HG03457 (cell line): Measurements from ENCODE around the gene AAMDC.
"Not testable (repeated sequence)": the region's sequence is repeated elsewhere in the genome, so short reads cannot be mapped to it uniquely, and the experiment has no call there.

Source experiments
- ATAC-seq: cut with Tn5 transposase; IDR thresholded peaks from one replicate; pipeline ENCODE4 v1.9.1; 2021; ENCODE audit warnings: moderate number of reproducible peaks; ENCODE audit not compliant: unreplicated experiment

AAMDC gene

DNA sequence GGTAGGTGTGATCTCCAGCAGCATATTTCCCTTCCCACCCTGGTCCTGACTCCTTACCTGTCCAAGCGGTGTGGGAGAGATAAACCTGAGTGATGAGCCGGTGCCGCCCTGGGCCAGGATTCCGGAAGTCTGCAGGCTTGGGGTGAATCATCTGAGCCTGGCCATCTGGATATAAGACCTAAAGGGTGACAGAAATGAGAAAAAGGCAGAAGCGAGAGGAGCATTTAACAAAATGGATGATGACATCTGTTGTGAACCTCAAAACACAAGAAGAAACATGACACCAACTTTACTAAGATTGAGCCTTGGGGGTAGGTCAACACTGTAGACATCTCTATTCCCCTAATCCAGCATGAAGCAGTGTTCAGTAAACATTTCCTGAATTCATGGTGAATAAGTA is 62.8 kb downstream of the AAMDC start:
- no peak for ATAC-seq

DNA sequence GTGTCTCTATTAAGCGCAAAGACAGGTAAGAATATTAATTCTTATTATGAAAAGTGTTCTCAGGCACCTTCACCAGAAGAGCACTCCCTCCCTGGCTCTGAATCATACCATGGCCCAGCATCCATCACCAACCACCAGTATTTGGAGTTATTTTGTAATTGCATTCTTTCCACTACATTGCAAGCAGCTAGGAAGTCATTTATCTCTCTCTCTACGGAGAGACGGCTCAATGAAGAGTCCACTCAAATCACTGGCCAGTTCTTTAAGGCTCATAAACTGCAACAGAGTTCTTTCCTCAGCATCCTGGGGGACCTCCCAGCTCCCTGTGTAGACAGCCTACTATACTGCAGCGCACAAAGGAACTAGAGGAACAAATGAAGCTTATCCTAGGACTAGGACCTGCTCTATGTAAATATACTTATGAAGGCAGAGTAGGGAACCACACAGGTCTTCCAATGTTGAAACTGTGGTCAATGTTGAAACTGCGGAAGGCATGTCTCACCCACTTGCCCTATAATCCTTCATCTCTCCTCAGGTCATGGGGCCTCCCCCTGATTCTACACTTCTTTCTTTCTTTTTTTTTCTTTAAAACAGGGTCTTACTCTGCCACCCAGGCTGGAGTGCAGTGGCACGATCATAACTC is 63.4 kb downstream of the AAMDC start:
- no peak for ATAC-seq

DNA sequence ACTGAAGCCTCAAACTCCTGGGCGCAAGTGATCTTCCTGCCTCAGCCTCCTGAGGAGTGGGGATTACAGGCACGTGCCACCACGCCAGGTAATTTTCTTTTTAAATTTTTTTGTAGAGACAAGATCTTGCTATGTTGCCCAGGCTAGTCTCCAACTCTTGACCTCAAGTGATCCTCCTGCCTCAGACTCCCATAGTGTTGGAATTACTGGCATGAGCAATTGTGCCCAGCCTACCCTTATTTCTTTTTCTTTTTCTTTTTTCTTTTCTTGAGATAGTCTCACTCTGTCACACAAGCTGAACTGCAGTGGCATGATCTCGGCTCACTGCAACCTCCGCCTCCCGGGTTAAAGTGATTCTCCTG is 63.9 kb downstream of the AAMDC start:
- no peak for ATAC-seq

GRCh38 chr11:77886401-77886800 is 65.5 kb downstream of the AAMDC start:
- ATAC-seq = no peak

- ATAC-seq = not testable (repeated sequence)
Measured at GRCh38 chr11:77889045-77889444, 68.1 kb downstream of the AAMDC start.

DNA sequence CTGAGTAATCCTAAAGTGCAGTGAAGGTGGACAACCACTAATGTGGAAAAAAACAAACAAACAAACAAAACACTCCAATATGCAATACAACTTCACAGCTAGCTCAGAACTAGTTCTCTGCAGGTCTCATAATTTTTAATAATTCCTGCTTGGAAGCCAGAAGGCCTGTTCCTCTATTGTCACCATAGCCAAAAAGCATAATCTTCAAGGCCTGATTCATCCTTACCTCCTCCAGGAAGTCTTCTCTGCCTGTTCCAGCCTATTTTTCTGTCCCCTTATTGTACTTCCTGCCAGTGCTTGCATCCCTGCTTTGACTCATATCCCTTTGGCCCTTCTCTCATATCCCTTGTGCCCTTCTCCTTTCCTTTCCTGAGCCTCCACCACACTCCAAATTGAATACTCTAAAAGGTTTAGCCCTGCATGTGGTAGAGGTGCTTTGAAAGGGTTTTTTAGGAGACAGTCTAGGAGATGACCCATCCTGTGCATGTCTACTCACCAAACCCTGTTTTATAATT is 69.2 kb downstream of the AAMDC start:
- ATAC-seq = not testable (repeated sequence)

DNA sequence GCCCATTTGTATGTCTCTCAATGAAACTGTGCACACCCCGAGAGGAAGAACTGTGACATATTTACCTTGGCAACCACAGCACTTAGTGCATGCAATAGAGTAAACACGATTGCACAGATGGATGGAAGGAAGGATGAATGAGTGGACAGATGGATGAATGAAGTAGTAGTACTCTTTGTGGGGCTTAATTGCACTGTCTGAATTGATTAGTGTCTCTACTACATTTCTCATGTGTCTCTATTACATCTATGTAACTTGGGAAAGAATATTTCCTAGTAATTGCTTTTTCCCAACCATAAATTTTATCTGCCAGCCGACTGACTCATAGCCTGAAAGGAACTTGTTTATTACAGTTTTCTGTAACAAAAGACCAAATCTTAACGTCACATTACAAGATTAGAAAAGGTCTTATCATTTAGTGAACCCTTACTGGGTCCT is 69.7 kb downstream of the AAMDC start:
- not testable (repeated sequence) for ATAC-seq

GRCh38 chr11:77891256-77891655 is 70.3 kb downstream of the AAMDC start:
- ATAC-seq = not testable (repeated sequence)

- ATAC-seq = not testable (repeated sequence)
Measured at GRCh38 chr11:77891703-77892102, 70.8 kb downstream of the AAMDC start.

DNA sequence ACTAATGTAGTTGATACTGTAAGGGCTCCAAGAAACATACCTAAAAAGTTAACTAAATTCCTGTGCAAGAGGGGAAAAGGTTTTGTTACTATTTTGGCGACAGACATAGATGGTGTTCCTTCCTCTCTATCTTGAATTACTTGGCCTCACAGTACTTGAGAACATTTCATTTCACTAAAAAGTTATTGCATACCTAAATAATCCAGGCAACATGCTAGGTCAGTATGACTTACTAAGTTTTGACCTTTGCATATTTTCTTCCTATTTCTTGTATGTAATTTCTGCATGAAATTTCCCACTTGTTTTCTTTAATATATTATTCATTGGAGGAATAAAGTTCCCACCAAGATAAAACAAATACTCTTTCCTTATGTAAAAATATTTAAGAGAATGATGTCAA is 74.0 kb downstream of the AAMDC start:
- not testable (repeated sequence) for ATAC-seq

DNA sequence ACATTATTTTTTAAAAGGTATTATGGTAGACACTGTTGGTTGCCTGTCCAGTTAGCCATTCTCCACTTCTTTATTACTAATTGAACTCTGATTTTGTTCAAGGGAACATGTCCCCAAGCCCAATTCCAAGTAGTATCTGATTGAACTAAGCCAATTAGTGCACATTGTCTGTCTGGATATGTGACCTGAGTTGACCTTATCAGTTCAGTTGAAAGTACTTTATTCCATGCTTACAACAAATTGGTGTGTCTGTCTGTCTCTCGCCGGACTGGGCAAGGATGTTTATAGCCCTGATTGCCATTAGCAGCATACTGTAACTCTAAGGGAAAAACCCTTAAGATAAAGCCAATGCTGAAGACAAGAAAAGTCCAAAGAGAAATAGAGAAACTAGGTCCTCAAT is 87.9 kb downstream of the AAMDC start:
- ATAC-seq = no peak

DNA sequence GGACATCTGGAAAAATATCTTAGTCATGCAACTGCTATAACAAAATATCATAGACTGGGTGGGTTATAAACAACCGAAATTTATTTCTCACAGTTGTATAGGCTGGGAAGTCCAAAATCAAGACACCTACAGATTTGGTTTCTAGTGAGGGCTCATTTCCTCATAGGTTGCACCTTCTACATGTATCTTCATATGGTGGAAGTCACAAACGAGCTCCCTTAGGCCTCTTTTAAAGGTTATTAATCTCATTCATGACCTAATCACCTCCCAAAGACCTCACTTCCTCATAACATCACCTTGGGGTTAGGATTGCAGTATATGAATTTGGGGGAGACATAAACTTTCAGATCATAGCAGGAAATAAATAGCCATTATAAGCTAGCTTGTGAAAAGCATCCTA is 88.3 kb downstream of the AAMDC start:
- ATAC-seq = no peak

DNA sequence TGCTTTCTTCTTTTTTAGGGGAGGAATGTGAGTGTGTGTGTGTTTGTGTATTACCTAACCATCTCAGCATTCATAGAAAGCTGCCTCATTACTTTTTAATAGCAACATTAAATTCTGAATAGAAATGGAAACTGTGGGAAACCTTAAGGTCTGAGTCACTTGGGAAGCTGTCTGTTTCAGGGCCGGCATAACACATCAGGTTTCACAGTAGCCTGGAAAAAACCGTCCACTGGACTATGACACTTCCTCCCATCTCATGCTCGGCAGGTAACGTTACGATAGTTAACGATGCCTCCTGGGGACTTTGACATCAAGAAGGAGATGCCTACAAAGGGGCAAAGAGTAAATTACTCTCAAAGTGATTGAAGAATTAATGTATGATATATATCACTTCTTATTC is 89.9 kb downstream of the AAMDC start:
- not testable (repeated sequence) for ATAC-seq

- not testable (repeated sequence) for ATAC-seq
Measured at GRCh38 chr11:77913608-77914306, 92.8 kb downstream of the AAMDC start.

DNA sequence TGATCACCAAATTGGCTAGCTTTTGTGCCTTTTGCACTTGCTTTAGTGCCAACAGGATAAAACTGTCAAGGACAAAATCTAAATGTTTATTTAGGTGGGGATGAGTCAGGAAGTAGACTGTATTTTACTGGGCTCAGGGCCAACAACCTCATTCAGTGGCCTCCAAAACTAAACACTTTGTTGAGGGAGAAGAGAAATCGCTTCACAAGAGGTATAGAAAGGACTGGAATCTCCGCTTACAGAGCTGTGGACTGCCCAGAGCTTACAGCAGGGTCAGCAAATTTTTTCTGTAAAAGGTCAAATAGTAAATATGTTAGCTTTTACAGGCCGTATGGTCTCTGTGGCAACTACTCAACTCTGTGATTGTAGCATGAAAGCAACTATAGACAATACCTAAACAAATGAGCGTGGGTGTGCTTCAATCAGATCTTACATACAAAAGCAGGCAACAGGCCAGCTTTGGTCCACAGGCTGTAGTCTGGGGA is 93.4 kb downstream of the AAMDC start:
- ATAC-seq = not testable (repeated sequence)

- ATAC-seq = not testable (repeated sequence)
Measured at GRCh38 chr11:77917713-77918112, 96.8 kb downstream of the AAMDC start.
